ENCODE measurements around the gene ZNF778.
A peak's percentile ranks its signal among the peaks of the same experiment; 100 is the strongest.
"Not testable (repeated sequence)": the region's sequence is repeated elsewhere in the genome, so short reads cannot be mapped to it uniquely, and the experiment has no call there.

ZNF778 gene

DNA sequence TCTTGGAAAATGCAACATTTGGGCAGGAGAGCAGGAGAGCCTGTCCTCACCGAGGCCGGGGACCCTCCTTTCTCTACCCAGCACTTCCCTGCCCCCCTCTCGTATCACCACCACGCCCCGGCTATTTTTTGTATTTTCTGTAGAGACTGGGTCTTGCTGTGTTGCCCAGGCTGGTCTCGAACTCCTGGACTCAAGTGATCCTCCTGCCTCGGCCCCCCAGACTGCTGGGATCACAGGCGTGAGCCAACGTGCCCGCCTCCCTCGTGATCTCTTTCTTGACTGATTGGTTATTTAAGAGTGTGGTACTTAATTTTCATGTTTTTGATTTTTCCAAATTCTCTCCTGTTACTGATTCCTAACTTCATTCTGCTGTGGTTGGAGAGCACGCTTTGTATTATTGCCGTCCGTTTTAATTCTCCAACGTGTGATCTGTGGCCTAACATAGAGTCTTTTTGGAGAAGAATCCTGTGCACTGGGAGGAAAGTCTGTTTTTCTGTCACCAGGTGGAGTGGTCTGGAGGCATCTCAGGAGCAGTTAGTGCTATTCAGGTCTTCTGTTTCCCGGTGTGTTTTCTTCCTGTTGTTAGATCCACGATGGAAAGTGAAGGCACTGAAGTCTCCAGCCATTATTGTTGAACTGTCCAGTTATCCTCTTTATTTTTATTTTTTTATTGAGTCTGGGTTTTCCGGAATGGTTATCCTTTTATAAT is 40.4 kb downstream of the ZNF778 start:
- DNase-seq (ENCODE audit: low read depth), result no peak

DNA sequence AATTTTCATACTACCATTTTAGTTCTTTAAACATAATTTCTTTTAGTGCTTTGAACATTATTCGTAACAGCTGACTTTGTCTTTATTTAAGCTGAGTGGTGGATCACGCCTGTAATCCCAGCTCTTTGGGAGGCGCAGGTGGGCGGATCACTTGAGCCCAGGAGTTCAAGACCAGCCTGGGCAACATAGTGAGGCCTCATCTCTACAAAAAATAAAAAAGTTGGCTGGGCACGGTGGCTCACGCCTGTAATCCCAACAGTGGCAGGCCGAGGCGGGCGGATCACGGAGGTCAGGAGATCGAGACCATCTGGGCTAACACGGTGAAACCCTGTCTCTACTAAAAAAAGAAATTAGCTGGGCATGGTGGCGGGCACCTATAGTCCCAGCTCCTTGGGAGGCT is 42.4 kb downstream of the ZNF778 start:
- DNase-seq (ENCODE audit: low read depth), result not testable (repeated sequence)

DNA sequence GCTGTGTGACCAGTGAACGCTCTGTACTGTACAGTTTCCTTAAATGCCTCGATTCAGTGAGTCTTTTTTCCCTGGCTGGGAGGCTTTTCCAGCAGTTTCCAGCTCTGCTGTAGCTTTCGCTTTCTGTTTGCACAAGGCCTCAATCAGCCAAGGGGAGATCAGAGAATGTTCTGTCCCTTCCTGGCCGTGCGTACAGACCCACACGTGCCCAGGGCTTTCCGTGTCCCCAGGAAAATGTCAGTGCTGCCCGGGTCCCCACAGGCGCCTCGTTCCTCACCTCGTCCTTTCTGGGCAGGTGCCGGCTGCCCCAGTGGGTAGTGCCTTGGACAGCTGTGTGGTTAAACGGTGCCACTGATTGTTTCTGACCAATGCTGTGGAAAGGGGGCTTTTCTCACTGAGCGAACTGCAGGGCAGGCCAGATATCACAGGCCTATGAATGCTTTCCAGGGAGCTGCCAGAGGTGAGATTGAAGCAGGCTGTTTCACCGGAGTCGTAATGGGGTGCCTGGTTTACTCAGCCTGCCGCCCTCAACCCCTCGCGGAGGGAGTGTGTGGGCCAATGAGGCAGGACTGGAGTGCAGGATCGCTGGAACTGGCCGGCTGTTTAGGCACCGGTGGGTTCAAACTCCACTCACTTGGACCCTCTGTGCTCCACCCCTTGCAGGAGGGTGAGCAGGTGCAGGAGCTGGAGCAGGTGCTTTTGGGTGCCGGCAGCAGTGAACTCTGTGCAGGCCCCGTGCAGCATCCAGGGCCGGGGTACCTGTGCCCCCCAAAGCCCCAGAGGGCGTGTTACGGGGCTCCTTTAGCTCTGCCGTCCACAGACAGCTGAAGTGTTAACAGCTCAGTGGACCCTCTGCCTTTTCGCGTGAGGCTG is 44.4 kb downstream of the ZNF778 start:
- peak; percentile 13 for DNase-seq (ENCODE audit: low read depth)

DNA sequence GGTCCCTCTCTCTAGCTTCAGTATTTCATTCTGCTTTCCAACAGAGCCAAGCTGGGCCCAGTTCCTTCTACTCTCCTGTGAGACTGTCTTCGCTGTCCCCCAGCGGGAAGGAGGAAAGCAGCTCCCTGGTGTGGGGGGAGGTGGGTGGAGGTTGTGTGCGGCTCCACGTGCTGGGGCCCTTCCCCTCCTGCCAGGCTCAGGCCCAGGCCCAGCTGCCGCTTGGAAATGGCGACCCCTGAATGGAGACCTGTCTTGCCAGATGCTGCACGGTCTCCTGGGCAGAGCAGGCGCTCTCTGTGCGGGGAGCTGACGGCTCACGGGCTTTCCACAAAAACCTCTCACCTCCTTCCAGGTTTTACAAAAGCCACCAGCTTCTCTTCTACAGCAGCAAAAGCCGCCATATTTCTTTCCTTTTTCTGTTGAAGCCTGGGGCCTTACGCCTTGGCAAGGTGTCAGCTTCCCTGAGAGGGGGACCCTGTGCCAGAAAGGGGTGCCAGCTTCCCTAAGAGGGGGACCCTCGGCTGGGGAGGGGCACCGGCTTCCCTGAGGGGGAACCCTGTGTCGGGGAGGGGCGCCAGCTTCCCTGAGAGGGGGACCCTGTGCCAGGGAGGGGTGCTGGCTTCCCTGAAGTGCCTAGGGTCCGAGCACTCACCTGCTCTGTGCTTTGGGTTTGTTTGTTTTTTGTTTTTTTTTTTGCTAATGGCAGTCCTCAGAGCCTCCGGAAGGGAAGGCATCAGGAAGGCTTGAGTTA is 47.5 kb downstream of the ZNF778 start:
- no peak for DNase-seq (ENCODE audit: low read depth)

DNA sequence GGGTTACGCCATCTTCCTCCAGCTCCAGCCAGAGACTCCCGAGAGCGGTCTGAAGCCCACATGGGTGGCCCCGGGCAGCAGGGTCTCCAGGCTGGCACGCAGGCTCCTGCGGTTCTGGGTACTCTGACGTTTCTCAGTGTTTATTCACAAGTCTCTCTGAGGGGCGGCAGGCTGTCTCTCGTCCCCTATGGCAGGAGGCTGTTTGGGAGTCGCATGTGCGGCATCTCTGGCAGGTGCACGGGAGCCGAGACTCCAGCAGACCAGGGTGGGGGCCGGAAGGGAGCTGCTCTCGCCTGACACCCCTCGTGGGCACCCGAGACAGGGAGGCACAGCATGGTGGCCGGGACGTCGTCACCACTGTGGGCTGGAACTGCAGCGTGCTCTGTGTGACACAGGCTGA is 48.1 kb downstream of the ZNF778 start:
- DNase-seq (ENCODE audit: low read depth), result no peak

DNA sequence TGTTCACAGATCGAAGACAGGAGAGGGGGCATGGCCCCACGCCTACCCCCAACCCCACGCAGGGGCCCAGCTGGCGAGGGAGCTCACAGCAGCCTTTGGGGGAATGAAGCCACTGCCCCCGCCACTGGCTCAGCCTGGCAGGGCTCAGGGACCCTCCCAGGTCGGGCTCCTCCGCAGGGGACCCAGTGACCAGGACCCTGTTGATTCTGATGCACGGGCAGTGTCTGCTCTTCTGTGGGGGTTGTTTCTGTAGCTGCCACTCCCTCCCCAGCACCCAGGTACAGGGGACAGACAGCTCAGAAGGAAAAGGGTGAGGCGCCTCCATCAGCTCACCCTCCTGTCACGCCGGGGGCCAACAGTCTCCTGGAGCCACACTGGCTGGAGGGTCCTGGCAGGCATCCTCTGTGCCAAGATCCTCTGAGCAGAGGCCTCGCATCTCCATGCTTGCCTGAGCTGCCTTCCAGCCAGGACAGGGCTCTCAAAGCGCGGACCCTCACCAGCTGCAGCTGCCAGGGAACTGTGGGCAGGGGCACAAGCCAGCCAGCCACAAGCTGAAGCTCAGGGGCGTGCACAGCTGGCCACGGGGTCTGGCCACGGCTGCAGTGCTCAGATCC is 49.1 kb downstream of the ZNF778 start:
- DNase-seq (ENCODE audit: low read depth), result no peak

DNA sequence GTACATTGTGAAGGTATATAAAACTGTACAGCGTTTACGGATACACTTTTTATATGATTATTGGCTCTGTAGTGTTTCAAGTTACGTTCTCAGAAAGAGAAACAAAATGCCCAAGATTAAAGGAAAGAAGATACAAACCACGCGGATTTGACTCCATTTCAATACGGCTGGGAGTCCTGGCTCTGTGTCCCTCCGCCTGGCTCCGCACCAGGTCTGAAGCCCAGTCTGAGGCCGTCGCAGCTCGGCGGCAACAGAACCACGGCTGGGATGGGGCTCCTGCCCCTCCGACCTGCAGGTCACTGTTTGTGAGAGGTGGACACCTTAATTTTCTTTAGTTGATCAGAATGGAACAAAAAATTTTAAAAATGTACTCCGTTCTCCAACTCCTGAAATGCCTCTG is 50.2 kb downstream of the ZNF778 start:
- not testable (repeated sequence) for DNase-seq (ENCODE audit: low read depth)

DNA sequence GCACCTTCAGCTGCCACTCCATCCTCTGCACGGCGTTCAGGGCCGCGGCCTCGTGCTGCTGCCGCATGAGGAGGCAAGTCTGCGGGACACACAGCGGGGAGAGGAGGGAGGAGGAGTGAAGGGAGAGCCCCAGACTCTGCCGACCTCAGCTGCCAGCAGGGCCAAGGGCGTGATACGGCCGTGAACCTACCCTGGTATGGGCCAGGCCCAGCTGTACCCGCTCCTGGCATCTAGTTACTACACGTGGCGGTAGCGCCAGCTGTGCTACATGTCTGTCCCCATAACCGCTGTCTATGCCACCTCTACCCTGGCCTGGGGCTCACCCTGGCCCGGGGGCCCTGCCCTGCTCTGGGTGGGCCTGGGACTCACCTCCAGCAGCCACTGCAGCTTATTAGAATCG is 51.1 kb downstream of the ZNF778 start:
- no peak for DNase-seq (ENCODE audit: low read depth)

DNA sequence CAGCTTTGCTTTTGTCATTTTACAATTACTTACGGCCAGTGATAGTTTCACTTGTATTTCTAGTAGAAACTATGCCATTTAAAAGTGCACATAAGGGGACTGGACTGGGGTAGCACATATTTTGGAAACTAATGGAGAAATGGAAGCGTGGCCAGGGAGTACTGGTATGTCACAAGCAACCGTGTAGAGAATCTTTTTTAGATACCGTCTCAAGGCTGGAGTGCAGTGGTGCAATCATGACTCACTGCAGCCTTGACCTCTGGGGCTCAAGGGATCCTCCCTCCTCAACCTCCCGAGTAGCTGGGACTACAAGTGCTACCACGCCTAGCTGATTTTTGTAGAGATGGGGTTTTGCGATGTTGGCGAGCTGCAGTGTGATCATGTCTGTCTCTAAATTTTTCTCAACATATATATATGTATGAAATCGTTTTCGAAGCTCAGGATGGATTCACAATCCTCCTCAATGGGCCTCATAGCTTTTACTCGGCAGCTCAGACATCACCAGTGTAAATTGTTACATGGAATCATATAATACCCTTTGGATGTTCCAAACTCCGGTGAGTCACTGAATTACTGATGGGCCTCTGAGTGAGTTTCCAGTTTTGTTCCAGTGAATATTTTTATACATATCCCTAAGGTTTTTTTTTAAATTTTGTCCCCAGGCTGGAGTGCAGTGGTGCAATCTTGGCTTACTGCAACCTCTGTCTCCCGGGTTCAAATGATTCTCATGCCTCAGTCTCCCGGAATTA is 51.7 kb downstream of the ZNF778 start:
- peak; percentile 62 for DNase-seq (ENCODE audit: low read depth)

DNA sequence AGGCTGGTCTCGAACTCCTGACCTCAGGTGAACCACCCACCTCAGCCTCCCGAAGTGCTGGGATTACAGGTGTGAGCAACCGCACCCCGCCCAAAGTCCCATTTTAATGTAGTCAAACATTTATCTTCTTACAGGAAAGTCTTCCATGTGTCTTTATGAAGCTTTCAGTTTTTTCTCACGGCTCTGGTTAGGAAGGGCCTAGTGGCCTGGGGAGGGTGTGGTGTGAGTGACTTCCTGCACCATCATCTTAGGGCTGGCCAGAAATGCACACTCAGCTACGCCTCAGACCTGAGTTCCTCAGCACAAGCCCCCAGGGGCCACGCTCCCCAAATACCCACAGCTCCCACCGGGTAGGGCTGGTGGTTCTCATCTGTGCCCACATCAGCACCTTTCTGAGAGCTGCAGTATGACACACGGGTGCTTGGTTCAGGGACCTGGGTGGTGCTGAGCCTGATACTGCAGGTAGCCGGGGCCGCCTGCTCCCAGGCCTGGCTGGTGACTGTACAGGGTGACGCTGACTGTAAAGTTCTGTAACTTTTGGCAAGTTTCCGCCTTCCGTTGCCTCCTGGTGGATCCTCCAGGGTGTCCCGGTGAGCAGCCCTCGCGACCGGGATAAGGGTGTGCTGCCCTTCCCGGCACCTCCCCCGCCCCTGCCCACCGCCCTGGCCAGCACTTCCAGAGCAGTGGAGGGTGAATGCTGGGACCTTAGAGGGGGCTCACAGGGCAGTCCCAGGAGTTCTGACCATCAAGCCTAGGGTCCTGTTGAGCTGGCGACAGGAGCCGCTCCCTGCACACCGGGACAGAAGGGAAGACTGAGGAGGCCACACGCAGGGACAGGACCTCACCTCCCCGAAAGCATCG is 52.5 kb downstream of the ZNF778 start:
- no peak for DNase-seq (ENCODE audit: low read depth)

DNA sequence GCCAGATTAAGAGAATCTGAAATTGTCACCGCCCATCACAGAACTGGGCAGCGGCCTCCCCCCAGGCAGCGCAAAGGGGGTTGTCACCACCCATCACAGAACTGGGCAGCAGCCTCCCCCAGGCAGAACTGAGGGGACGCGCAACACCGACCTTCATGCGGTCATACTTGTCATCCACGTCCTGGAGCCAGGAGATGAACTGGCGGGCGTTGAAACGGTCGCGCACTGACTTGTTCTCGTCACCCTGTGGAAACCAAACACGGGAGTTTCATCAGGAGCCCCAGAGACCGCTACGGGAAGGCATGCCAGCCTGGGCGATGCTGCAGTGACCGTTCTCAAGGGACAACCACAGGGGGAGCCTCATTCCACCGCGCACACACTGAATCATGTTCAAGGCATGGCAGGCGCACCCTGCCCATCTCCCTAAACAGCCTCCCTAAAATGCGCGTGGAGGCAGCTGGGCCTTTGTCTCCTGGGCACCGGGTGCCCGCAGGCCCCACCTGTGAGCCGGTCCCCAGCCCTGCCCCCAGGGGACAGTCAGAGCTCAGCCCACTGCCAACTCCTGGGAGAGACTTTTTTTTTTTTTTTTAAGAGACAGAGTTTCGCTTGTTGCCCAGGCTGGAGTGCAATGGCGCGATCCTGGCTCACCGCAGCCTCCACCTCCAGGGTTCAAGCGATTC is 53.3 kb downstream of the ZNF778 start:
- DNase-seq (ENCODE audit: low read depth), result no peak

DNA sequence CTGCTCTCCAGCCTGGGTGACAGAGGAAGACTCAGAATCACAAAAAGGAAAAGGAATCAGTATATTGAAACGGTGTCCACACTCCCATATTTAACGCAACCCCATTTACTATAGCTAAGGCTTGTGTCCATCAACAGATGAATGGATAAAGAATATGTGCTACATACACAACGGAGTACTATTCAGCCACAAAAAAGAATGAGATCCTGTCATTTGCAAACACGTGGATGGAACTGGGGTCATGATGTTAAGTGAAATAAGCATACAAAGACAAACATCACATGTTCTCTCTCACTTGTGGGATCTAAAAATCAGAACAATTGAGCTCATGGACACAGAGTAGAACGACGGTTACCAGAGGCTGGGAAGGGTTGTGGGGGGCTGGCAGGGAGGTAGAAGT is 55.1 kb downstream of the ZNF778 start:
- DNase-seq (ENCODE audit: low read depth), result no peak

DNA sequence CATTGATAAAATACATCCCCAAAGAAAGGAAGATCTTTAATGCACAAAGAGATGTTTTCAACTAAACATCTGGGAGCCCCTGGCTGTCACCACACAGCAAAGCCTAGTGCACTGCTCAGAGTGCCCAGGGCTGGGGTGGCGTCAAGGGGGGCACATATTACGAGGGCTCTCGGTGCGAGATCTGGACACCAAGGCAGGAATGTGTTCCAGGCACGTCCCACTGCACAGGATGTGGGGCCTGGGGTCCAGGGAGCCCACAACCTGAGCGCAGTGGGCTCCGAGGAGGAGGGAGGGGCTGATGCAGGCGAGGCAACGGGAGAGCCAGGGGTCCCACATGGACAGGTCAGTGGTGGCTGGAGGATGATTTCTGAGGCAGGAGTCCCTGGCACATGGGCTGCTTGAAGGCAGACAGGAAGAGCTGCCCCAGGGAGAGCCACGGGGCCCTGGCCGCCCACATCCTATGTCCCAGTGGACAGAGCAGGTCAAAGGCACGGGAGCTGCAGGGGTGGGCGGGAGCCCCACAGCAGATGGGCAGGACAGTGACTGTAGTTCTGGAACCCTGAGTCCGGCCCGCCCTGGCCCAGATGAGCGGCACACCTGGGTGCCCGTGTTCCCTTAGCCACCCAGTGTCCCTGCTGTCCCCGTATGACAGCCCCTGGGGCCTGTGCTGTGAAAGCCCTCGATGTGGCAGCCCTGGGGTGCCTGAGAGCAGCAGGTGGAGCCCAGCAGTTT is 56.4 kb downstream of the ZNF778 start:
- no peak for DNase-seq (ENCODE audit: low read depth)

DNA sequence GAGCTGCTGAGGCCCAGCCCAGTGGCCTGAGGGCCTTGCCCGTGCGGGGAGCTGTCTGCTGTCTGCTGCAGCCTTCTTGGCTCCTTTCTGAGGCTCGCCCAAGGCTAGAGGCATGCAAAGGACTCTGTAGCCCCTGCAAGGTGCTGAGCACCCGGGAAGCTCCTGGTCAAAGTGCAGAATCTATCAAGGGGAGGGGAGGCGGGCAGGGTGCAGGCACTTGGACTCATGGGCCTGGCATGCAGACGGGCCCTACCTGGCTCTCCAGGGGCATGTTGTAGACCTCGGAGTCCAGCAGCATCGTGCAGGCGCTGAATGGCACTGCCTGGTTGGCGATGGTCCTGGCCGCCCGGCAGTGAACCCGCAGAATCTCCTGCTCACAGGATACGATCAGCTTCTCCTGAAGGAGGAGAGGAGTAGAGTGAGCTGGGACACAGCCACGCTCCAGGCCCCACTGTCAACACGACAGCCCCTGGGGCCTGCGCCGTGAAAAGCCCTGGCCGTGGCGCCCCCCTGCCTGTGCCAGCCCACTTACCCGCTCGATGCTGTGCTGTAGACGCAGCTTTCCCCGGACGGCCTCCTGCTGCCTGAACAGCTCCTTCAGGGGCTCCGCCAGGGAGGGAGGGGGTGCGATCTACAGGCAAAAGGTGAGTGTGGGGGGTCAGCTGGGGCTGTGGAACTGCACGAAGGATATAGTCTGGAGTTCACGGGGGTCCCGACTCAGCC is 57.2 kb downstream of the ZNF778 start:
- DNase-seq (ENCODE audit: low read depth), result no peak

DNA sequence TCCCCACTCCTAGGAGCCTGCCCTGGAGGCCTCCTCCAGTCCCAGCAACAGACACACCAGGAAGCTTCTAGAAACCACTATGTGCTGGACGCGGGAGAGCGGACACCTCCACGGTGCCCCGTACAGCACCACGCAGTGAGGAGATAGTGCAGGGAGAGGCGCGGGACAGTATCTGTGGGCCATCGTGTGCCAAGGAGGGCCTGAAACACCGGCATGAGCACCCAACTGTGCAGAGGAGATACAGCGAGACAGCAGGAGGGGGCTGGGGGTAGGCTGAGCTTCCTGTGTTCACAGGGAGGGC is 57.7 kb downstream of the ZNF778 start:
- DNase-seq (ENCODE audit: low read depth), result no peak

DNA sequence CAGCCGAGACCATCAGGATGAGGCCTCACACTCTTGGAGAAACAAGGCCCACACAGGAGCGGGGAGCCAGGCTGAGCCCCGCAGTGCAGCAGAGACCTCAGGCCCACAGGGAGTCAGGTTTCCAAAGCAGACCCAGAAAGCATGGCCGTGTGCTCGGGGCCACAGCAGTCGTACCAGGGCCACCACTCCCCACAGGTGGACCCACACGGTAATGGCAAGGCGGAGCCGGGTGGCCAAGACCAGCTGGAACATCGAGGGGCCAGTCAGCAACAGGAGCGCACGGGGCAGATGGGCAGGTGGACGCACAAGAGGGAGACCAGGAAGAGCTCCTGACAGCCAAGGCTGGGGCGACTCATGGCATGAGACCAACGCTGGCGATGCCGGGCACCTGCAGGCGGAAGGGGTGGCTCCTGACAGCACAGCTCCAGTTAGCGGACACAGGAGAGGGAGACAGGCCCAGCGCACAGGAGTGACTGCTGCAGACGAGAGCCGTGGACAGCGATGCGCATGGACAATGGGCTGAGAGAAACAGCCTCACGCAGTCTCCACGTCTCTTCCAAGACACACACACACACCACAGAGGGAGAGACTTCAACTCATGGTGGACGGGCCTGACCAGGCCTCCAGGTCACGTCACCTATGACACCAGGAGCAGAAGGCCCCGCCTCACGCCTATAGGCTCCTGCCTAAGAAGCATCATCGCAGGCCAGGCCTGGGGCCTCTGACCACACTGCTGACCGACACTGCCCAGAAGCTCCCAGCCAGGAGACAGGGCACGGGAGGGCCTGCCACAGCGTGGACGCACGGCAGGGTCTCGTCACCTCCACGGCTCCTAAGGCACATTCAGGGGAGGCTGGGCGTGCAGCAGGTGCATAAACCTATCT is 58.6 kb downstream of the ZNF778 start:
- DNase-seq (ENCODE audit: low read depth), result no peak

DNA sequence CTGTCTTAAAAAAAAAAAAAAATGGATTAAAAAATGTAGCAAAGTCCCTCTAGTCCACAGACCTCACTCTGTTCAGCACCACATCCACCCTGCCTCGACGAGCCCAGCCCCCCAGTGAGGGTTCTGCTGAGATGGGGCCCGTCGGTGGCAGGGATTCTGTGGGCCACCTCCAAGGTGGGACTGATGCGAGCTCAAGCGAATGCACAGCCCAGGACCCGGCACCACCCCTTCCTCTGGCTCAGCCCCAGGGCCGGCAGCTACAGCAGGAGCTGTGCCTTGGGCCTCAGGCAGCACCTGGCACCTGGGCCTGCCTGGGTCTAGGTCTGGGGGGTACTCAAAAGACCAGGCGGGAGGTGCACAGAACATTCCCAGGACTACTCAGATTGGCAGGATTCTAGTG is 59.5 kb downstream of the ZNF778 start:
- no peak for DNase-seq (ENCODE audit: low read depth)

Measured in stromal cell of bone marrow (primary cell).